ENCODE data around the gene PRAME.

DNA sequence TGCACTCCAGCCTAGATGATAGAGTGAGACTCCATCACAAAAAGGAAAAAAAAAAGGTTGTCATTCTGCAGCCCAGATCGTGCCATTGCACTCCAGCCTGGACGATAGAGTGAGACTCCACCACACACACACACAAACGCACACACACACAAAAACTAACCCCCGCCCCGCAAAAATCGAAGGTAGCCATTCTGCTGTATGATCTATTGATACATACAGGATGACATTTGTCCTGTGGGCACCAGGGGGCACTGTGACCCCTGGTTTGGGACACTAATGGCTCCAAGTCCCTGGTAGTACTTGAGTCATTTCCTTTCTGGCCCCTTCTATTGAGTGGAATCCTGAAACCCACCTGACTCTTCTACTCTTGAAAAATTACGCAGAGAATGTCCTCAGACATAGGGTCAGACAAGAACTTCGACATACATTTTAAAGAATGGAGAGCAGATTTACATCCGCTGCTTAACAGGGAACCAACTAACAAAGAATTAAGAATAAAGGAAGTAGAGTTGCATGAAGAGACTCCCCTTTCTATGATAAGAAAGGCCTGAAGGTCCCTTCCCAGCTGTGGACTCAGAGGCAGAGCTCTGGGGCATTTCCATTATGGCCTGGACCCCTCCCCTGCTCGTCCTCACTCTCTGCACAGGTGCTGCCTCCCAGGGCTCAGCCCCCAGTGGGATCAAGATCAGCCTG, 35.0 kb upstream of the PRAME start:
- TF ChIP-seq, protein P1, sequence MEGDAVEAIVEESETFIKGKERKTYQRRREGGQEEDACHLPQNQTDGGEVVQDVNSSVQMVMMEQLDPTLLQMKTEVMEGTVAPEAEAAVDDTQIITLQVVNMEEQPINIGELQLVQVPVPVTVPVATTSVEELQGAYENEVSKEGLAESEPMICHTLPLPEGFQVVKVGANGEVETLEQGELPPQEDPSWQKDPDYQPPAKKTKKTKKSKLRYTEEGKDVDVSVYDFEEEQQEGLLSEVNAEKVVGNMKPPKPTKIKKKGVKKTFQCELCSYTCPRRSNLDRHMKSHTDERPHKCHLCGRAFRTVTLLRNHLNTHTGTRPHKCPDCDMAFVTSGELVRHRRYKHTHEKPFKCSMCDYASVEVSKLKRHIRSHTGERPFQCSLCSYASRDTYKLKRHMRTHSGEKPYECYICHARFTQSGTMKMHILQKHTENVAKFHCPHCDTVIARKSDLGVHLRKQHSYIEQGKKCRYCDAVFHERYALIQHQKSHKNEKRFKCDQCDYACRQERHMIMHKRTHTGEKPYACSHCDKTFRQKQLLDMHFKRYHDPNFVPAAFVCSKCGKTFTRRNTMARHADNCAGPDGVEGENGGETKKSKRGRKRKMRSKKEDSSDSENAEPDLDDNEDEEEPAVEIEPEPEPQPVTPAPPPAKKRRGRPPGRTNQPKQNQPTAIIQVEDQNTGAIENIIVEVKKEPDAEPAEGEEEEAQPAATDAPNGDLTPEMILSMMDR (IDR thresholded peaks at IDR 0.05) = peak in 1 of 3 donors; percentile 28
- TF ChIP-seq POLR2A (IDR thresholded peaks at IDR 0.05) = no peak
- no peak for TF ChIP-seq POLR2AphosphoS5 (IDR thresholded peaks at IDR 0.05)

Measured in breast epithelium (tissue), 3 donors.